NT2/D1 (cell line): Measurements from ENCODE around the gene ST6GALNAC3.

Experiments used
- SUZ12 ChIP-seq: IDR thresholded peaks from 2 replicates; pipeline ENCODE4 v1.6.1; 2011; ENCODE audit not compliant: insufficient read length, insufficient read depth; ENCODE audit errors: extremely low read depth
- YY1 ChIP-seq: IDR thresholded peaks from 2 replicates; pipeline ENCODE4 v1.6.1; 2011; ENCODE audit not compliant: insufficient read length, insufficient read depth

DNA sequence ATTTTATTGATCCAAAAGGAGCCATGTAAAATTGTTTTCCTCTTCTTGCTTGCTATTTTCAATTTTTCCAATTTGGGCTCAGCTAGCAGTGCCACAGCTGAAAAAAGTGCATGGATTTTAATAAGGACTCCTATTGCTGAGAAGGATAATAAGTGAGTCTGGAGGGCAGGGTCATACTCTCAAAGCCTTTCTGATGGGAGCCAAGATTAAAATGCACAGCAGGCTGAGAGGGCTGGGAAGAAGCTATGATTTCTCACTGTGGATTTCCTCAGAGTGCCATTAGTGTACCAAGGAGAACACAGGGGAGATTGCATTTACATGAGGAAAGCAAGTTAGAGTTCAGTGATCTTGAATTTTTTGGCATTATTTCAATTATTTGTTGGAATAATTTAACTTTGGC lies 261.3 kb downstream of the ST6GALNAC3 start:
- no peak for TF ChIP-seq YY1
- no peak for TF ChIP-seq SUZ12
